Measurements from ENCODE around the gene KSR2. TPM values are rescaled to one million over a fixed set of nuclear protein-coding genes. Genes with fewer than 3 reads are reported as not detected.

The KSR2 gene
- total RNA-seq, 4 donors from 2014 or later, result under 0.01 to 0.08 (median under 0.01) TPM; not detected in 1

DNA sequence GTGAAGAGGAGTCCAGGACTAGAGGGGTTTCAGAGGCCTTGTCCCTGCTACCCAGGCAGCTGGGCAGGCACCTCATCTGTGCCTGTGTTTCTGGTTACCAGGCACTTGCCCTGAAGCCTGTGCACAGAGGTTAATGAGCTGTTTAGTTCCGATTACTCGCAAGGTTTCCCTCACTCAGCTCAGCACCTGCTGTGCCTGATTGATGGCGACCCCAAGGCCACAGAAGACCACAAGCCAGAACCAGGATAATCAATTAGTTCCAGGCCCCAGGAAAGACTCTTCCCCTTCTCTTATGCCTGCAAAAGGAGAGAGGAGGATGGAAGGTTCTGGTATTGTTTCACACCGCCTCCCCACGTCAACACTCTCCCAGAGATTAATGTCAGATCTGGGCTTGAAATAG lies 518.6 kb downstream of the KSR2 start:
- Histone ChIP-seq H3K4me1 (no peaks in the 10 kb centered on the region), H3K36me3 (no peaks in the 10 kb centered on the region), H3K27me3 (peaks cover 58% of the 10 kb centered on the region), H3K27ac (no peak overlapping the region), H3K4me3 (no peak overlapping the region), H3K9me3 (peaks cover 0 to 3% (median 0%) of the 10 kb centered on the region in 3 donors)
- no peak for ATAC-seq
- TF ChIP-seq POLR2AphosphoS5 (IDR thresholded peaks at IDR 0.05), result no peak
- no peak for TF ChIP-seq POLR2A (IDR thresholded peaks at IDR 0.05)
- no peak for TF ChIP-seq EP300 (IDR thresholded peaks at IDR 0.05)
- TF ChIP-seq, protein P1, sequence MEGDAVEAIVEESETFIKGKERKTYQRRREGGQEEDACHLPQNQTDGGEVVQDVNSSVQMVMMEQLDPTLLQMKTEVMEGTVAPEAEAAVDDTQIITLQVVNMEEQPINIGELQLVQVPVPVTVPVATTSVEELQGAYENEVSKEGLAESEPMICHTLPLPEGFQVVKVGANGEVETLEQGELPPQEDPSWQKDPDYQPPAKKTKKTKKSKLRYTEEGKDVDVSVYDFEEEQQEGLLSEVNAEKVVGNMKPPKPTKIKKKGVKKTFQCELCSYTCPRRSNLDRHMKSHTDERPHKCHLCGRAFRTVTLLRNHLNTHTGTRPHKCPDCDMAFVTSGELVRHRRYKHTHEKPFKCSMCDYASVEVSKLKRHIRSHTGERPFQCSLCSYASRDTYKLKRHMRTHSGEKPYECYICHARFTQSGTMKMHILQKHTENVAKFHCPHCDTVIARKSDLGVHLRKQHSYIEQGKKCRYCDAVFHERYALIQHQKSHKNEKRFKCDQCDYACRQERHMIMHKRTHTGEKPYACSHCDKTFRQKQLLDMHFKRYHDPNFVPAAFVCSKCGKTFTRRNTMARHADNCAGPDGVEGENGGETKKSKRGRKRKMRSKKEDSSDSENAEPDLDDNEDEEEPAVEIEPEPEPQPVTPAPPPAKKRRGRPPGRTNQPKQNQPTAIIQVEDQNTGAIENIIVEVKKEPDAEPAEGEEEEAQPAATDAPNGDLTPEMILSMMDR (IDR thresholded peaks at IDR 0.05), result no peak
- WGBS, 2 donors (ENCODE audit: low coverage in 1 of 2), result 51 to 52% methylated on average over 2 to 5 of the region's 5 CpGs

DNA sequence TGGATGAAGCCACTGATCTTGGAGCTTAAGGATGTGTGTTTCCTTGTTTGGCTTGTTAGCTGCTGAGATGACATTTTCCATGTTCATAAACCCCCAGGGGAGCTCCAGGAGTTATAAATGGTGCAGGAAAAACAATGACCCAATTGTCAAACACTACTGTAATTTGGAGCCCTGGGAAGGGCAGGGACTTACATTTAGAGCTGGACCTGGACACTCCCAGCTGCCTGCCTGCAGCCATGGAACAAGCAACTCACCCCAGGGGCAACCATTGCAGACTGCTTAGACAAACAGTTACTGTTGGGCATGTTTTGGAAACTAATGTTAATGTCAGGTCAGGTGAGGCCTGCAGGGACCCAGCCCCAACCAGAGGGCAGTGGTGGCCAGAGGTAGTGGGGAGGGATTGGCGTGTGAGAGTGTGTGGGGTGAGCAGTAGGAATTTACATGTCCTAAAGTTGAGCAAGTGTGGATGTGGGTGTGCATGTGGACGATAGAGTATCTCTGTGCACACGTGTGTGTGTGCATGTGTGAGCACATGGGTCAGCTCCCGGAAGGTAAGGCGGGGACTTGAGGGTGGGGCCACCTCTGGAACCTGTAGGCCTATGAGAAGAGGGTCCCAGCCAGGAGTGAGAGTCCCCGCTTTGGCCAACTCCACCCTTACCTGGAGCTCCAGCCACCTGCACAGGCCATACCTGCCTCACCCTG lies 521.0 kb downstream of the KSR2 start:
- no peak for ATAC-seq
- Histone ChIP-seq H3K27ac (no peak overlapping the region), H3K27me3 (peaks cover 50% of the 10 kb centered on the region), H3K4me3 (no peak overlapping the region), H3K9me3 (no peaks in the 10 kb centered on the region), H3K36me3 (no peaks in the 10 kb centered on the region), H3K4me1 (no peaks in the 10 kb centered on the region)
- TF ChIP-seq POLR2A (IDR thresholded peaks at IDR 0.05), result no peak
- no peak for TF ChIP-seq POLR2AphosphoS5 (IDR thresholded peaks at IDR 0.05)
- TF ChIP-seq, protein P1 (IDR thresholded peaks at IDR 0.05), result no peak
- TF ChIP-seq EP300 (IDR thresholded peaks at IDR 0.05), result no peak
- 83 to 86% methylated on average over 3 to 4 of the region's 6 CpGs for WGBS, 2 donors (ENCODE audit: low coverage in 1 of 2)

DNA sequence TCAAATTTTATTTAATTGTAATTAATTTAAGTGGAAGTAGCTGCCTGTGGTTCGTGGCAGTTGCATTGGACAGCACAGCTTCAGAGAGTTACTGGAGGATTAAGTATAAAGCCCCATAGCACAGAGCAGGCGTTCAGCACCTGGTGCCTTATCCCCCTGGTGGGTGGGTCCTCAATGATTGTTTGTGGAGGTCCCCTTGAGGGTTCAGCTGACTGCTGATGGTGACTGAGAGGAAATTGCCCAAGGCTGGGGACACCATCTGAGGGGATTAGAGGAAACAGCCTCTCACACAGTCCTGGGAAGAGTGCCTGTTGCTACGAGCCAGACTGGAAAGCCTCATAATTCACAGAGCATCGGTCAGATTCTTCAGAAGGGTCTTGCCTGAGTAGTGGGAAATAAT lies 524.0 kb downstream of the KSR2 start:
- Histone ChIP-seq H3K27ac (no peak overlapping the region), H3K4me1 (no peaks in the 10 kb centered on the region), H3K9me3 (no peaks in the 10 kb centered on the region), H3K27me3 (peaks cover 50% of the 10 kb centered on the region), H3K4me3 (no peak overlapping the region), H3K36me3 (no peaks in the 10 kb centered on the region)
- TF ChIP-seq, protein P1 (IDR thresholded peaks at IDR 0.05), result no peak
- no peak for TF ChIP-seq POLR2AphosphoS5 (IDR thresholded peaks at IDR 0.05)
- TF ChIP-seq POLR2A (IDR thresholded peaks at IDR 0.05), result no peak
- no peak for TF ChIP-seq EP300 (IDR thresholded peaks at IDR 0.05)
- ATAC-seq, result no peak
- WGBS, 2 donors (ENCODE audit: low coverage in 1 of 2), result 30 to 60% methylated on average over 1 to 2 of the region's 4 CpGs

DNA sequence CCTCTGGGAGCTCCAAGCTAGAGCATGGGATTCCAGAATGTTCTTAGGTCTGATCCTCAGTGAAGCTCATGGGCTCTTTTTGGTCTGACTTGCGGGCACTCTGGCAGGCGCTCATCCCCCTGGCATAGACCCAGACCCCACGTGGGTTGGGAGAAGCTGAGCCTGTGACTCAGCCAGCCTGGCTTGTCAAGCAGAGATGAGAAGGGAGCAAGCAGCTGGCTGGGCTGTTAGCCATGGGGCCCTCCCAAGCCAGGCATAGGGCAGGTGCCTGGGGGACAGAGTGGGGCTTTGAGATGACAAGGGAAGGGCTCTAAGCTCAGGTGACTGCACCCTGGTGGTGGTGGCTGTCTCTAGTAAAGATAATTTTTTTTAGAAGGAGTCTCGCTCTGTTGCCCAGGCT lies 527.0 kb downstream of the KSR2 start:
- Histone ChIP-seq H3K36me3 (no peaks in the 10 kb centered on the region), H3K27ac (no peak overlapping the region), H3K4me1 (no peaks in the 10 kb centered on the region), H3K27me3 (peaks cover 31% of the 10 kb centered on the region), H3K4me3 (no peak overlapping the region), H3K9me3 (no peaks in the 10 kb centered on the region)
- TF ChIP-seq EP300 (IDR thresholded peaks at IDR 0.05), result no peak
- peak; percentile 12 for TF ChIP-seq POLR2AphosphoS5 (IDR thresholded peaks at IDR 0.05)
- 70% methylated on average over 2 of the region's 4 CpGs; no CpG with 5 or more reads in 1 of the 2 donors for WGBS, 2 donors (ENCODE audit: low coverage in 1 of 2)
- no peak for ATAC-seq

DNA sequence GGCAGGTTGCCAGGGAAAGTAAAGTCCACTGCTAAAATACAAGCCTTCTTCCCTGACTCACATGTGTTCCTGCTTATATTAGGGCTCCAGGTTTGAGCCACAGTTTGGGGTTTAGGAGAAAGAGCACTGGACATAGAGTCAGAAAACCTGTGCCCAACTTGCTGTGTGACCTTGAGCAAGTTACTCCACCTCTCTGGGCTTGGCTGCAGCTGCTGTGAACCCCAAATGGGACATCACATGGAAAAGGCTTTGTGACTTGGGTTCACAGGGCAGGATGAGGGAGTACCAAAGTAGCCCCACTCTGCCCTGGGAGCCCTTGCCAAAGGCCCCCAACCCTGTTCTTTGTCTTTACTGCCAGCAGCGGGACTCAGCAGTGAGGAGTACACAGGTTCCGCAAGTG lies 528.4 kb downstream of the KSR2 start:
- no peaks in the 10 kb centered on the region for H3K4me1 ChIP-seq
- H3K27ac ChIP-seq, result no peak overlapping the region
- TF ChIP-seq POLR2AphosphoS5 (IDR thresholded peaks at IDR 0.05) (no peak), EP300 (IDR thresholded peaks at IDR 0.05) (no peak), POLR2A (IDR thresholded peaks at IDR 0.05) (no peak)
- TF ChIP-seq, protein P1 (IDR thresholded peaks at IDR 0.05), result no peak
- H3K27me3 ChIP-seq, result peaks cover 34% of the 10 kb centered on the region
- no peaks in the 10 kb centered on the region for H3K9me3 ChIP-seq
- WGBS, 2 donors (ENCODE audit: low coverage in 1 of 2), result 52% methylated on average over 2 of the region's 2 CpGs; no CpG with 5 or more reads in 1 of the 2 donors
- no peak for ATAC-seq
- H3K36me3 ChIP-seq, result no peaks in the 10 kb centered on the region
- no peak overlapping the region for H3K4me3 ChIP-seq
